A549 (cell line): ENCODE results near the gene GPRC6A.

Source experiments
- POLR2A ChIP-seq: IDR thresholded peaks from 2 replicates; pipeline ENCODE4 v1.6.1; 2012; ENCODE audit warnings: mild to moderate bottlenecking, low read length
- TF ChIP-seq, protein P1 (sequence below): fragments of >200 bp; sonication (Bioruptor Twin); formaldehyde crosslinking; IDR thresholded peaks from 3 replicates; pipeline ENCODE4 v1.5.1; 2016

DNA sequence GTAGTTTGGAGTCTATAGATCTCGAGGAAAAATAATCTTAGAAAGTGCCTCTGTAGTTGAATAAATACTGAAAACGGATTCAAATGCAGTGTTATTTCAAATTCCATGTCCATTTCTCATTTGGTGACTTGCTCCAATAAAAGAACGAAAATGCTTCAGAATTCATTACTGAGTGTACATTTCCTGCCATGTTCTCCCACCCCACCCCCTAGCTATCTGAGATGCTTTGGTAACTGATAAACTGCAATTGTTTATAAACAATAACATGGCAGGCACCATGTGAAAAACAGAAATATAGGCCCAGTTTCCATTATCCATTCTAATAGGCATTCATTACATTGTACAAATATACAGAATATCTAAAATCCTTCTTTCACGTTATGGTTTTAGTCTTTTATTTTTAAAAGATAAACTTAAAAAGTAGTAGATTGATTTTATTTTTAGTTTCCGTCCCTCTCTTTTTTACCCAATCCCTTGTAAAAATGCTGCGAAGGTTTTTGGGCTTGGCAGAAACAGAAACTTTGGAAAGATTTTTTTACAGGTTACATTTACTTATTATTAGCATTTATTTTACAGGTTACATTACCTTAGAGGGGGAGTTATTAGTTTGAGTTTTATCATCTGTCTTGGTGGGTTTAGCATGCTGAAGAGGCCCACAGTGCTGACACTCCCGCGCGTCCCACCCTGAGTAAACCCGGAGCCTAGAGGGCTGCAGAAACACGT, 64.8 kb downstream of the GPRC6A start:
- TF ChIP-seq, protein P1, sequence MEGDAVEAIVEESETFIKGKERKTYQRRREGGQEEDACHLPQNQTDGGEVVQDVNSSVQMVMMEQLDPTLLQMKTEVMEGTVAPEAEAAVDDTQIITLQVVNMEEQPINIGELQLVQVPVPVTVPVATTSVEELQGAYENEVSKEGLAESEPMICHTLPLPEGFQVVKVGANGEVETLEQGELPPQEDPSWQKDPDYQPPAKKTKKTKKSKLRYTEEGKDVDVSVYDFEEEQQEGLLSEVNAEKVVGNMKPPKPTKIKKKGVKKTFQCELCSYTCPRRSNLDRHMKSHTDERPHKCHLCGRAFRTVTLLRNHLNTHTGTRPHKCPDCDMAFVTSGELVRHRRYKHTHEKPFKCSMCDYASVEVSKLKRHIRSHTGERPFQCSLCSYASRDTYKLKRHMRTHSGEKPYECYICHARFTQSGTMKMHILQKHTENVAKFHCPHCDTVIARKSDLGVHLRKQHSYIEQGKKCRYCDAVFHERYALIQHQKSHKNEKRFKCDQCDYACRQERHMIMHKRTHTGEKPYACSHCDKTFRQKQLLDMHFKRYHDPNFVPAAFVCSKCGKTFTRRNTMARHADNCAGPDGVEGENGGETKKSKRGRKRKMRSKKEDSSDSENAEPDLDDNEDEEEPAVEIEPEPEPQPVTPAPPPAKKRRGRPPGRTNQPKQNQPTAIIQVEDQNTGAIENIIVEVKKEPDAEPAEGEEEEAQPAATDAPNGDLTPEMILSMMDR: no peak
- TF ChIP-seq POLR2A: no peak
